Dedifferentiated amniotic fluid mesenchymal stem cell (primary cell): ENCODE measurements around the gene FOXI1.

Source experiments
- DNase-seq: peaks from one replicate; pipeline ENCODE4 v3.0.0-alpha.2; 2016; ENCODE audit errors: extremely low spot score

The FOXI1 gene

GRCh38 chr5:170150713-170151096 is 45.0 kb downstream of the FOXI1 start:
- DNase-seq = no peak

- peak; percentile 68 for DNase-seq
Observed at GRCh38 chr5:170151097-170151831, 45.6 kb downstream of the FOXI1 start.

GRCh38 chr5:170152767-170153166 is 47.1 kb downstream of the FOXI1 start:
- DNase-seq = no peak

- no peak for DNase-seq
Observed at GRCh38 chr5:170154297-170154696, 48.6 kb downstream of the FOXI1 start.

GRCh38 chr5:170154744-170155143 is 49.0 kb downstream of the FOXI1 start:
- no peak for DNase-seq

- DNase-seq = no peak
Observed at GRCh38 chr5:170155771-170156170, 50.1 kb downstream of the FOXI1 start.

GRCh38 chr5:170159101-170159698 is 53.5 kb downstream of the FOXI1 start:
- DNase-seq = peak; percentile 45
